Smooth muscle cell (in vitro differentiated cells): ENCODE data around the gene PTPN14. TPM values are rescaled to one million over a fixed set of nuclear protein-coding genes. Genes with fewer than 3 reads are reported as not detected.

Source experiments
- DNase-seq: peaks from one replicate; lab custom pipeline; 2025; ENCODE audit not compliant: unreplicated experiment; lab: John Stamatoyannopoulos, UW
- H2AFZ ChIP-seq: fragments of 200-600 bp; sonication (generic); 2 replicates; pipeline ENCODE4 v1.6.0; 2016; ENCODE audit warnings: antibody characterized with exemption, low read depth, mild to moderate bottlenecking
- H3F3A ChIP-seq: fragments of 200-600 bp; sonication (generic); 2 replicates; pipeline ENCODE4 v1.6.0; 2017; ENCODE audit warnings: antibody characterized with exemption, low read depth
- H3K27ac ChIP-seq: fragments of 200-600 bp; sonication (generic); 2 replicates; pipeline ENCODE4 v1.5.1; 2016; ENCODE audit warnings: low read depth, mild to moderate bottlenecking
- H3K27me3 ChIP-seq: fragments of 200-600 bp; sonication (generic); 2 replicates; pipeline ENCODE4 v1.6.1; 2016; ENCODE audit warnings: low read depth, mild to moderate bottlenecking
- H3K36me3 ChIP-seq: fragments of 200-600 bp; sonication (generic); 2 replicates; pipeline ENCODE4 v1.5.1; 2016; ENCODE audit warnings: low read depth
- H3K4me1 ChIP-seq: fragments of 200-600 bp; sonication (generic); 2 replicates; pipeline ENCODE4 v1.5.1; 2016; ENCODE audit warnings: low read depth
- H3K4me2 ChIP-seq: fragments of 200-600 bp; sonication (generic); 2 replicates; pipeline ENCODE4 v1.6.0; 2016; ENCODE audit warnings: mild to moderate bottlenecking
- H3K4me3 ChIP-seq: fragments of 200-600 bp; sonication (generic); 2 replicates; pipeline ENCODE4 v1.5.1; 2016; ENCODE audit warnings: mild to moderate bottlenecking
- H3K79me2 ChIP-seq: fragments of 200-600 bp; sonication (generic); 2 replicates; pipeline ENCODE4 v1.6.0; 2016; ENCODE audit warnings: low read depth, mild to moderate bottlenecking
- H3K9ac ChIP-seq: fragments of 200-600 bp; sonication (generic); 2 replicates; pipeline ENCODE4 v1.6.0; 2016; ENCODE audit warnings: low read depth
- H3K9me3 ChIP-seq: fragments of 200-600 bp; sonication (generic); replicated peaks from 2 replicates; pipeline ENCODE4 v1.5.1; 2016; ENCODE audit warnings: low read depth
- H4K20me1 ChIP-seq: fragments of 200-600 bp; sonication (generic); 2 replicates; pipeline ENCODE4 v1.6.0; 2016; ENCODE audit warnings: low read depth
- WGBS: methylation state at CpG from one replicate; pipeline ENCODE4 v1.1.7; 2016; ENCODE audit warnings: low lambda C conversion rate; 5-methylcytosine and 5-hydroxymethylcytosine counted together
- polyA plus RNA-seq: library from polyadenylated mRNA; unstranded; fragments of >200 nt; fragmentation: Nextera tagmentation; extraction: Ambion mirVana; gene quantifications from 2 replicates; pipeline ENCODE4 v1.2.1, GENCODE V29; 2016
- total RNA-seq: library from RNA; depleted of rRNA; stranded (reverse); fragments of >200 nt; gene quantifications from 2 replicates; pipeline ENCODE4 v1.2.3, GENCODE V29; 2014
- TF ChIP-seq, protein P1 (sequence below): fragments of 200-600 bp; sonication (generic); IDR thresholded peaks from 2 replicates; pipeline ENCODE4 v1.5.1; 2017; ENCODE audit warnings: borderline replicate concordance, mild to moderate bottlenecking, antibody characterized with exemption; ENCODE audit not compliant: insufficient read depth, poor library complexity, severe bottlenecking

The PTPN14 gene
- total and polyA plus RNA-seq, 2 experiments from 2014 or later: 13.7 to 28.6 TPM

DNA sequence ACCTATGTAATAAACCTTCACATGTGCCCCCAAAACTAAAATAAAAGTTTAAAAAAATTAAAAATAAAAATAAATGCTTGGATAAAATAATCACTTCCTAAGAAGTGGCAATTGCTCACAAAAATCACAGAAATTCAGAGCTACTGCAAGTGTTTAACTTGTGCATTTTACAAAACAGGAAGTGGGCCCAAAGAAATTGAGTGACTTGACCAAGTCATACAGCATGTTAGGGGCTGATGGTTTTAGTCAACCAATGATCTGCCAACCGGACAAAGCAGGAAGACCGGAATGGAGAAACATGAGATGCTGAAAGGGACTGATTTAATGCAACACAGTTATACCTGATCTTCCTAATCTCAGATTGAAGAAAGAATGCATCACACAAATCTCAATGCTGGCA lies 173.9 kb downstream of the PTPN14 start:
- Histone ChIP-seq H3K36me3 (peaks cover 1% of the 10 kb centered on the region), H2AFZ (no peak overlapping the region), H3K4me1 (peaks cover 12% of the 10 kb centered on the region), H4K20me1 (no peaks in the 10 kb centered on the region), H3K9ac (no peak overlapping the region), H3K4me3 (no peak overlapping the region), H3K4me2 (peak overlapping the region; percentile 16), H3K9me3 (no peaks in the 10 kb centered on the region), H3K27me3 (no peaks in the 10 kb centered on the region), H3F3A (no peaks in the 10 kb centered on the region), H3K27ac (peak overlapping the region; percentile 67), H3K79me2 (no peaks in the 10 kb centered on the region)
- TF ChIP-seq, protein P1, sequence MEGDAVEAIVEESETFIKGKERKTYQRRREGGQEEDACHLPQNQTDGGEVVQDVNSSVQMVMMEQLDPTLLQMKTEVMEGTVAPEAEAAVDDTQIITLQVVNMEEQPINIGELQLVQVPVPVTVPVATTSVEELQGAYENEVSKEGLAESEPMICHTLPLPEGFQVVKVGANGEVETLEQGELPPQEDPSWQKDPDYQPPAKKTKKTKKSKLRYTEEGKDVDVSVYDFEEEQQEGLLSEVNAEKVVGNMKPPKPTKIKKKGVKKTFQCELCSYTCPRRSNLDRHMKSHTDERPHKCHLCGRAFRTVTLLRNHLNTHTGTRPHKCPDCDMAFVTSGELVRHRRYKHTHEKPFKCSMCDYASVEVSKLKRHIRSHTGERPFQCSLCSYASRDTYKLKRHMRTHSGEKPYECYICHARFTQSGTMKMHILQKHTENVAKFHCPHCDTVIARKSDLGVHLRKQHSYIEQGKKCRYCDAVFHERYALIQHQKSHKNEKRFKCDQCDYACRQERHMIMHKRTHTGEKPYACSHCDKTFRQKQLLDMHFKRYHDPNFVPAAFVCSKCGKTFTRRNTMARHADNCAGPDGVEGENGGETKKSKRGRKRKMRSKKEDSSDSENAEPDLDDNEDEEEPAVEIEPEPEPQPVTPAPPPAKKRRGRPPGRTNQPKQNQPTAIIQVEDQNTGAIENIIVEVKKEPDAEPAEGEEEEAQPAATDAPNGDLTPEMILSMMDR: no peak
- no peak for DNase-seq
- WGBS: 93% methylated on average over 2 of the region's 2 CpGs

- WGBS: 59% methylated on average over 5 of the region's 5 CpGs
- Histone ChIP-seq H3K4me2 (no peak overlapping the region), H3F3A (no peaks in the 10 kb centered on the region), H3K4me1 (no peaks in the 10 kb centered on the region), H4K20me1 (no peaks in the 10 kb centered on the region), H3K27ac (no peak overlapping the region), H3K4me3 (no peak overlapping the region), H3K27me3 (no peaks in the 10 kb centered on the region), H3K9ac (no peak overlapping the region), H3K36me3 (peaks cover 10% of the 10 kb centered on the region), H3K9me3 (no peaks in the 10 kb centered on the region), H2AFZ (no peak overlapping the region), H3K79me2 (no peaks in the 10 kb centered on the region)
- TF ChIP-seq, protein P1: no peak
- DNase-seq: no peak
These were observed 179.3 kb downstream of the PTPN14 start for GRCh38 chr1:214372092-214372491.

DNA sequence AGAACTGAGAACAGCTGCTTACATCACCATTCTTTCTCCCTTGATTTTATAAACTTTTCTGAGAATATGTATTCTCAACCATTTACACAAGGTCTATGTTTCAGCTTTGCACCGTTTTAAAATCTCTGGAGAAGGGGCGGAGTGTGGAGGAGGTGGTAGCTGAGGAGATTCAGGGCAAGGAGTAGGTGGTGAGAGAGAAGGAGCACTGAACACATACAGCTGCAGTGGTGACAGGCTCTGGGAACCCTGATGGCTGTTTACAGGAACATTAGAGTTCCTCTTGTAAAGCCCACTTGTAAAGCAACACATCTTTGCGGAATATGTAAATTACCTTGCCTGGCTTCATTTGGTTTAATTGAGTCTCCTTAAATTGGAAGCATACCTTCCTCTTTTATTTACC lies 180.8 kb downstream of the PTPN14 start:
- Histone ChIP-seq H3K27ac (no peak overlapping the region), H3K4me1 (no peaks in the 10 kb centered on the region), H3K4me3 (no peak overlapping the region), H3K9ac (no peak overlapping the region), H4K20me1 (no peaks in the 10 kb centered on the region), H3K27me3 (no peaks in the 10 kb centered on the region), H3F3A (no peaks in the 10 kb centered on the region), H3K36me3 (peaks cover 10% of the 10 kb centered on the region), H3K4me2 (no peak overlapping the region), H3K79me2 (no peaks in the 10 kb centered on the region), H3K9me3 (no peaks in the 10 kb centered on the region), H2AFZ (no peak overlapping the region)
- 77% methylated on average over 3 of the region's 3 CpGs for WGBS
- TF ChIP-seq, protein P1: no peak
- DNase-seq: no peak

DNA sequence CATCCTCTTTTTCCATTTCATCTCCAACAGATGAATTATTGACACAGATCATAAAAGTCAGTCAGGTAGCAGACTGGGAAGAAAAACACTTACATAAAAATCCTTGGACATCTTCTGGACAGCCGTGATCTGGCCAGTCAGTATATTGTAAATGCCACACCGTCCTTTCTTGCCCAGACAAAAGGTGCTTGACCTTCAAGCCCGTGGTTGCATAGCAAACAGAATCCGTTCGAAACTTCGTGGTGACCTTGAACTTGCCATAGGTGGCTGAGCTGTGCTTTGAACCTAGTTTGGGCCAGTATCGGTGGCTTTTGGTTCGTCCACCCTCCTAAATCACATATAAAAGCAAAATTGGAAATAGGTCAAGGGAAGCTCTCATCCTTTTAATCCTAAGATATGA lies 182.0 kb downstream of the PTPN14 start:
- H3K27ac ChIP-seq: no peak overlapping the region
- H3K4me1 ChIP-seq: no peaks in the 10 kb centered on the region
- WGBS: 98% methylated on average over 8 of the region's 8 CpGs
- no peak overlapping the region for H3K4me2 ChIP-seq
- H3K36me3 ChIP-seq: peaks cover 10% of the 10 kb centered on the region
- TF ChIP-seq, protein P1: no peak
- H3K9ac ChIP-seq: no peak overlapping the region
- H2AFZ ChIP-seq: no peak overlapping the region
- H3K9me3 ChIP-seq: no peaks in the 10 kb centered on the region
- H3K79me2 ChIP-seq: no peaks in the 10 kb centered on the region
- DNase-seq: no peak
- no peak overlapping the region for H3K4me3 ChIP-seq
- H3K27me3 ChIP-seq: no peaks in the 10 kb centered on the region
- H3F3A ChIP-seq: no peaks in the 10 kb centered on the region
- H4K20me1 ChIP-seq: no peaks in the 10 kb centered on the region
